GM12801 (cell line): ENCODE data around the gene STX8.

Experiments used
- TF ChIP-seq, protein P1 (sequence below): IDR thresholded peaks from one replicate; pipeline ENCODE4 v1.5.1; 2011; ENCODE audit warnings: control low read depth; ENCODE audit not compliant: insufficient read length; ENCODE audit errors: extremely low read depth

The STX8 gene

DNA sequence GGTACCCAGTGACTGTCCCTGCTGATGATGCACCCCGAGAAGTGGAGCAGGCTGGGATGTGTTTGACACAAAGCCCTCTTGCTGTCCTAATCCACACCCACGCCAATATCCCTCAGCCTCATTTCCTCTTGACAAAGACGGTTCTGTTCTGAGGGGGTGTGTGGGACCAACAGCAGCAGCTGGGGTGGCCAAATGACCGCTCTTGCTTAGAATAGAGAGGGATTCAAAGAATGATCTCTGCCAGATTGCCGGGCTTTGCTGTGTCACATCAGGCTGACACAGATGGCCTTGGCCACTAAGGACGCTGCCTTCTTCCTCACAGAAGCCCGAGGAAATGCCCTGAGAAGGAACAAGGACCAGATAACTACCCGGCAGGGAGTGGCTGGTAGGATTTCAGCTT, 303.6 kb downstream of the STX8 start:
- TF ChIP-seq, protein P1, sequence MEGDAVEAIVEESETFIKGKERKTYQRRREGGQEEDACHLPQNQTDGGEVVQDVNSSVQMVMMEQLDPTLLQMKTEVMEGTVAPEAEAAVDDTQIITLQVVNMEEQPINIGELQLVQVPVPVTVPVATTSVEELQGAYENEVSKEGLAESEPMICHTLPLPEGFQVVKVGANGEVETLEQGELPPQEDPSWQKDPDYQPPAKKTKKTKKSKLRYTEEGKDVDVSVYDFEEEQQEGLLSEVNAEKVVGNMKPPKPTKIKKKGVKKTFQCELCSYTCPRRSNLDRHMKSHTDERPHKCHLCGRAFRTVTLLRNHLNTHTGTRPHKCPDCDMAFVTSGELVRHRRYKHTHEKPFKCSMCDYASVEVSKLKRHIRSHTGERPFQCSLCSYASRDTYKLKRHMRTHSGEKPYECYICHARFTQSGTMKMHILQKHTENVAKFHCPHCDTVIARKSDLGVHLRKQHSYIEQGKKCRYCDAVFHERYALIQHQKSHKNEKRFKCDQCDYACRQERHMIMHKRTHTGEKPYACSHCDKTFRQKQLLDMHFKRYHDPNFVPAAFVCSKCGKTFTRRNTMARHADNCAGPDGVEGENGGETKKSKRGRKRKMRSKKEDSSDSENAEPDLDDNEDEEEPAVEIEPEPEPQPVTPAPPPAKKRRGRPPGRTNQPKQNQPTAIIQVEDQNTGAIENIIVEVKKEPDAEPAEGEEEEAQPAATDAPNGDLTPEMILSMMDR, result no peak

DNA sequence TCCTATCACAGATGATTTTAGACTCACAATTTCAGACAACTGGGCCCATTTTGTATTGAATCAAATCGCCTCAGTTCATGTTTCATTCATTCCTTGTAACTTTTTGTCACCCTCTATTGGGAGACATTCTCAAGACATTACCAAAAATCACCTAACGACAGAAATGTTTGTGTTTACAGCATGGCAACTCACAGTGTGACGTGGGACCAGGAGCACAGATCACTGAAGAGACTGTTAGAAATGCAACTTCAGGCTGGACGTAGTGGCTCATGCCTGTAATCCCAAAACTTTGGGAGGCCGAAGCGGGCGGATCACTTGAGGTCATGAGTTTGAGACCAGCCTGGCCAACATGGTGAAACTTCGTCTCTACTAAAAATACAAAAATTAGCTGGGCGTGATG, 304.7 kb downstream of the STX8 start:
- TF ChIP-seq, protein P1, result no peak

DNA sequence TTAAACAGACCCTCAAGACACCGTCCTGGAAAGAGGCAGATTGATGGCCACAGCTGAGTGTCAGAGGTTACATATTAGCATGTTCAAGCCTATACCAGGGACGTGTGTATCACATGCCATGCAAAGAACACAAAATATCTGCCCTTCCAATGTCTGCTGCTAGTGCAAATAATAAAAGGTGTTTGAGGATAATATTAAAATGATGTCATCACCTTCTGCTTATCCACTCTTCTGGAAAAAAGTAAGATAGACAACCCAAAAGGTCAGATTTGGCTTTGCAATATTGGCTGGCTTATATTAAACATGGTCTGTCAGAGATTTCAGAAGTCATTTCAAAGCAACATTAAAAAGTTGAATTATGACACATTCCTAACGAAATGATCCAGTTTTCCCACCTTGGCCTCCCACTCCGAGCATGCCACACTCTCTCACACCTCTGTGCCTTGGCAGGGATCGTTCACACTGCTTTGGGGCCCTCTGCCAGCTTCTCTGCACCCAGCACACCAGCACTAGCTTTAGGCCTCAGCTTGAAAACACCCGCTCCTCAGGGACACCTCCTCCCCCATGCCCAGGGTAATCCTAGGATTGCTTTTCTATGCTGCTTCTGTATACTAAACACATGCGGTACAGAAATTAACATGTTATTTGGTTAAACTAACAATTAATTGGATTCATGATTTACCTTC, 306.1 kb downstream of the STX8 start:
- TF ChIP-seq, protein P1, result no peak

DNA sequence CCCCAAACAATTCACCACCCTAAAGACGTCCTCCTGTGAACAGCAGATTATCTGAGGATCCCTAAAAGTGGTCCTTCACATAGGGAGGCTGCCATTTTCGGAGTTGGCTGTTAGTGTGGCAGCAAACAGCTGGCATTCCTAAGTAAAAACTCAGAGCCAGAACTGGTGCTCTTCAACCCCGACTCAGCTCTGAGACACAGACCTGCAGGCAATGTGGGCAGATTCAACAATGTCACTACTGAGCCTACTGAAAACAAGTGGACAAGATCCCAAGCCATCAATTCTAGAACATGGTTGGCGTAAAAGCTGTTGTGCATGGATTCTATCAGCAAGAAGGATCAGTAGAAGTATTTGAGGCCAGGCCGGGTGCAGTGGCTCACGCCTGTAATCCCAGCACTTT, 307.1 kb downstream of the STX8 start:
- TF ChIP-seq, protein P1, result no peak

DNA sequence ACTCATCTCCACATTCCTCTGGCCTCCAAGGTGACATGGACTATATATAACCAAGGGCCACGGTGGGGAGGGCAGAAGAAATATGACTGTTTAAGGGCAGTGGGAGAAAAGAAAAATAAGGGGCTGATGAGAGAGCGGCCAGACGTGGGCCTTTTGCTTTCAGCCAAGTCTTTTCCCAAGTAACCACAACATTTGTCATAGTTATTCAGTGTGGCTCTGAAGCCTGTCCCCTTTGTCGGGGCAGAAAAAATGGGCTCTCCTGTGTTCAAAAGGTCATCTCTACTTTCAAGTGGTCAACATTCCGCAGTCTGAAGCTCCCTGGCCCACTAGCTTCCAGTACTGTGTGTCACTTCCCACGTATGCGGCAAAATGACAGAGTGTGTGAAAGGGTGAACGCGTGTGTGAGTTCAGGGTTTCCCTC, 308.9 kb downstream of the STX8 start:
- TF ChIP-seq, protein P1, result no peak

DNA sequence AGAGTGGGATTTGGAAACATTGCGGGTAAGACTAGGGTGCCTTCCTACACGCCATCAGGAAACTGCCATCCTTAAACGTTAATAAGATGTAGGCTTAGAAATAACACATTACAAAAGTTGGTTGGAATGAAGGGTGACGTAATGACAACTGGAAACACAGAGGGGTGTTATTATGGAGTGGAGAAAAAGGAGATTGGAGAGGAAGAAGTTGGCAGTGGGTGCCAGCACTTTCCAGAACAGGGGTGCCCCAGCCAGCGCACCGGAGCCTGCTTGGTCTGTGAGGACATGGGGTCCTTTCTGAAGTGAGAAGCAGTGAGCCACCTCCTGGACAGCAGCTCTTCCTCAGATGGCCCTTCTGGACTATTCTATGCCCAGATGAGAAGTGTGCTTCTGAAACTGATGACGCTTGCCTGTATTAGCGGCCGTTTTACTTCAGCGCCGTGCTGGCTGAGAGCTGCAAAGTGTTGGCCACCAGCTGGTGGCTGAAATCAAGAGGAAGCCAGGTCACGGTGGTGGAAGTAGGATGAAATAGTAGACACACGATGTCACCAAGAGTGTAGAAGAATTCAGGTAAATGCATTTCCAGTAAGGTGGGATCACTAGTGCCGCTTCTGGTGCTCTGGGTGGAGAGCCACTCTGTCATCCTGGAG, 309.5 kb downstream of the STX8 start:
- TF ChIP-seq, protein P1, result no peak

DNA sequence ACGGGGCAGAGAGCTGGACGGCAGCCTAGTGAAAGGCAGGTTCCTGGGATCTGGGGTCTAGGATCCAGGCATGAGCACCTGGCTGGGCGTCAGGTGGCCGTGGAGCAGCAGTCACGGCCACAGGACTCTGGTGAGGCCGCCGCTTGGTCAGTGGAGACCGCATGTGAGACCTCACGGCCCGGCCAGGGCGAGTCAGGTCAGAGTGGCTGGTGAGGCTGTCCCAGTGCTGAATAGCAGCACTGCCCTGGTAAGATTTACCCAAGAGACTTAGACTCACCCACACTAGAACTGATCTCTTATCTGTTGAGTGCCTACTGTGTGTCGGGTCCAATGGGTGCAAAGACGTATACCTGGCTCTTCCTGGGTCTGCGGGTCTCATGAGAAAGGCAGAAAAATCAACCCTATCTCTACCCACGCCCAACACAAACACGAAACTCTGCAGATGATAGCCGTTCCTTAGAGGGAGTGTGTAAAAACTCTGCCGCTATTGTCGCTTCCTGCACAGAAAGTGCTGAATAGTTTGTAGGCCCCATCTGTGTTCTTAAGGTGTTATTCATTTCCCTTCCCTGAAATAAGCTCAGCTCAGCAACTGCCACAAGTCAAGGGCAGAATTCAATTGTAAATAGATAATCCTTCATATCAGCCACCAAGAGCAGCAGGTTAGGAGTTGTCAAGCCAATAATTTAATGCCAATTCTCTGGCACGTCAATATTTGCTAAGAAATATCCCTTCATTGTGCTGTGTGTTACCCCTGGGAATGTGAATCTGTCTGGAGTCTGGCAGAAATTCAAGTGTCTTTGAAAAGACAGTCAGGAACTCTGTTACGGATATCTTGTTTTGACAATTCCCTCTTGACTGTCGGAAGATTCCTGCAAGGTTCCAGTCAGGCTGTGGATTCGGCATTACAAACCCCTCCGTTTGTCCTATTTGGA, 314.3 kb downstream of the STX8 start:
- TF ChIP-seq, protein P1, result no peak
